ENCODE results near the gene DAD1.

DNA sequence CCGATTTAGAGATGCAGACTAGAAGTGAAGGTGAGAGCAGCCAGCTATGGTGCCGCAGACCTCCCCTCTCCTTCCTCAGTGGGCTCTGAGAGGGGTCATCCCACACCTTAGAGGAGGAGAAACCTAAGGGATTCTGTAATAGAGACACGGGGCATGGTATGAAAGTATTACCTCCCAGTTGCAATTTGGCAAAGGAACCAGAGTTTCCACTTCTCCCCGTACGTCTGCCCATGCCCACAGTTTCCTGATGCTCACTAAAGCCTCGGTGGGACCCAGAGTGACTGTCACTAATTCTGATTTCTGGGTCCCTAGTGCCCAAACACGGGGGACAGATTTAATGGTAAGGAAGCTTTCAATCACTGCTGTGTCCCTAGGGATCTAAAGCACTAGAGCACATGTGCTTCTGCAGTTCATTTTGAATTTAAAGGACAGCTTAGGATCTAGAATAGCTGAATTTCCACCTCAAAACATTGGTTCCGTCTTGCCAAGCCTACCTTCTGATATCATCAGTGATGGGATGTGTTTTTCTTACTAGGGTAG lies 44.1 kb downstream of the DAD1 start:
- TF ChIP-seq, protein P1, sequence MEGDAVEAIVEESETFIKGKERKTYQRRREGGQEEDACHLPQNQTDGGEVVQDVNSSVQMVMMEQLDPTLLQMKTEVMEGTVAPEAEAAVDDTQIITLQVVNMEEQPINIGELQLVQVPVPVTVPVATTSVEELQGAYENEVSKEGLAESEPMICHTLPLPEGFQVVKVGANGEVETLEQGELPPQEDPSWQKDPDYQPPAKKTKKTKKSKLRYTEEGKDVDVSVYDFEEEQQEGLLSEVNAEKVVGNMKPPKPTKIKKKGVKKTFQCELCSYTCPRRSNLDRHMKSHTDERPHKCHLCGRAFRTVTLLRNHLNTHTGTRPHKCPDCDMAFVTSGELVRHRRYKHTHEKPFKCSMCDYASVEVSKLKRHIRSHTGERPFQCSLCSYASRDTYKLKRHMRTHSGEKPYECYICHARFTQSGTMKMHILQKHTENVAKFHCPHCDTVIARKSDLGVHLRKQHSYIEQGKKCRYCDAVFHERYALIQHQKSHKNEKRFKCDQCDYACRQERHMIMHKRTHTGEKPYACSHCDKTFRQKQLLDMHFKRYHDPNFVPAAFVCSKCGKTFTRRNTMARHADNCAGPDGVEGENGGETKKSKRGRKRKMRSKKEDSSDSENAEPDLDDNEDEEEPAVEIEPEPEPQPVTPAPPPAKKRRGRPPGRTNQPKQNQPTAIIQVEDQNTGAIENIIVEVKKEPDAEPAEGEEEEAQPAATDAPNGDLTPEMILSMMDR (IDR thresholded peaks at IDR 0.05; ENCODE audit: low read length), result no peak
- no peak for TF ChIP-seq EZH2 (IDR thresholded peaks at IDR 0.05; ENCODE audit: borderline replicate concordance, low read length)

Measured in OCI-LY1 (cell line).